Stimulated activated naive B cell treated with anti-CD40 and anti-IgM and Interleukin-4, amounts not matched to agents 10 μg/mL and 1 μg/mL and 100 μg/mL, for 72 hours (primary cell): ENCODE data around the gene NUAK1.
A peak's percentile ranks its signal among the peaks of the same experiment; 100 is the strongest.
"Not testable (repeated sequence)": the region's sequence is repeated elsewhere in the genome, so short reads cannot be mapped to it uniquely, and the experiment has no call there.

Source experiments
- ATAC-seq, 2 donors: fragments of 150-1000 bp; cut with Tn5 transposase; replicated peaks; 2 replicates each; pipeline ENCODE4 v1.10.0; 2021; ENCODE audit warnings: moderate library complexity in 1 of 2
- DNase-seq: peaks from one replicate; pipeline ENCODE4 v3.0.0; 2021
- H3K27ac Mint-ChIP-seq: one replicate; pipeline ENCODE4 v1.8.0; 2022; ENCODE audit warnings: mild to moderate bottlenecking, mixed read lengths
- H3K27me3 Mint-ChIP-seq, 2 donors: one replicate each; pipeline ENCODE4 v1.8.0; 2022; ENCODE audit warnings: mixed read lengths in 2 of 2
- H3K36me3 Mint-ChIP-seq, 2 donors: one replicate each; pipeline ENCODE4 v1.8.0; 2022; ENCODE audit warnings: mixed read lengths in 2 of 2, mild to moderate bottlenecking in 1 of 2
- H3K4me1 Mint-ChIP-seq, 2 donors: one replicate each; pipeline ENCODE4 v1.8.0; 2022; ENCODE audit warnings: mixed read lengths in 2 of 2, mild to moderate bottlenecking in 1 of 2
- H3K4me3 Mint-ChIP-seq, 2 donors: one replicate each; pipeline ENCODE4 v1.8.0; 2022; ENCODE audit warnings: mild to moderate bottlenecking in 2 of 2, mixed read lengths in 2 of 2, moderate library complexity in 1 of 2
- H3K9me3 Mint-ChIP-seq, 2 donors: one replicate each; pipeline ENCODE4 v1.8.0; 2022; ENCODE audit warnings: mixed read lengths in 2 of 2, mild to moderate bottlenecking in 1 of 2

NUAK1 gene

GRCh38 chr12:106161491-106161890, 22.7 kb upstream of the NUAK1 start:
- DNase-seq: no peak
- H3K27ac Mint-ChIP-seq: no peak overlapping the region
- ATAC-seq: no peak
- H3K36me3 Mint-ChIP-seq: no peaks in the 10 kb centered on the region
- peaks cover 28 to 51% of the 10 kb centered on the region in 2 donors for H3K27me3 Mint-ChIP-seq
- H3K4me1 Mint-ChIP-seq: no peaks in the 10 kb centered on the region
- peaks cover 0 to 2% of the 10 kb centered on the region in 2 donors for H3K9me3 Mint-ChIP-seq
- no peak overlapping the region for H3K4me3 Mint-ChIP-seq

- no peak overlapping the region for H3K27ac Mint-ChIP-seq
- ATAC-seq (no peak), DNase-seq (no peak)
- no peaks in the 10 kb centered on the region for H3K4me1 Mint-ChIP-seq
- H3K9me3 Mint-ChIP-seq: peaks cover 0 to 2% of the 10 kb centered on the region in 2 donors
- H3K4me3 Mint-ChIP-seq: no peak overlapping the region
- peaks cover 26 to 45% of the 10 kb centered on the region in 2 donors for H3K27me3 Mint-ChIP-seq
- H3K36me3 Mint-ChIP-seq: no peaks in the 10 kb centered on the region
These were observed 22.2 kb upstream of the NUAK1 start for GRCh38 chr12:106160915-106161314.

GRCh38 chr12:106157802-106158201, 19.0 kb upstream of the NUAK1 start:
- no peaks in the 10 kb centered on the region for H3K4me1 Mint-ChIP-seq
- DNase-seq (no peak), ATAC-seq (no peak)
- peaks cover 13 to 28% of the 10 kb centered on the region in 2 donors for H3K27me3 Mint-ChIP-seq
- H3K27ac Mint-ChIP-seq: no peak overlapping the region
- H3K9me3 Mint-ChIP-seq: peaks cover 0 to 2% of the 10 kb centered on the region in 2 donors
- H3K36me3 Mint-ChIP-seq: no peaks in the 10 kb centered on the region
- no peak overlapping the region for H3K4me3 Mint-ChIP-seq

- Mint-ChIP-seq H3K9me3 (no peaks in the 10 kb centered on the region), H3K4me3 (no peak overlapping the region), H3K36me3 (no peaks in the 10 kb centered on the region), H3K4me1 (no peaks in the 10 kb centered on the region), H3K27ac (no peak overlapping the region), H3K27me3 (peaks cover 13 to 16% of the 10 kb centered on the region in 2 donors)
- DNase-seq (no peak), ATAC-seq (no peak)
These were observed 16.1 kb upstream of the NUAK1 start for GRCh38 chr12:106154751-106155273.

GRCh38 chr12:106152334-106152733, 13.6 kb upstream of the NUAK1 start:
- H3K27me3 Mint-ChIP-seq: peaks cover 9 to 10% of the 10 kb centered on the region in 2 donors
- H3K4me3 Mint-ChIP-seq: no peak overlapping the region
- H3K4me1 Mint-ChIP-seq: no peaks in the 10 kb centered on the region
- H3K36me3 Mint-ChIP-seq: no peaks in the 10 kb centered on the region
- no peaks in the 10 kb centered on the region for H3K9me3 Mint-ChIP-seq
- no peak for DNase-seq
- no peak overlapping the region for H3K27ac Mint-ChIP-seq
- no peak for ATAC-seq

GRCh38 chr12:106150555-106150954, 11.8 kb upstream of the NUAK1 start:
- no peak for DNase-seq
- no peak overlapping the region for H3K4me3 Mint-ChIP-seq
- H3K27ac Mint-ChIP-seq: no peak overlapping the region

GRCh38 chr12:106149096-106149784, 10.5 kb upstream of the NUAK1 start:
- H3K9me3 Mint-ChIP-seq: no peaks in the 10 kb centered on the region
- no peaks in the 10 kb centered on the region for H3K4me1 Mint-ChIP-seq
- no peak overlapping the region for H3K27ac Mint-ChIP-seq
- peaks cover 11 to 24% of the 10 kb centered on the region in 2 donors for H3K27me3 Mint-ChIP-seq
- no peak overlapping the region for H3K4me3 Mint-ChIP-seq
- DNase-seq (no peak), ATAC-seq (peak; percentile 38 to 44)
- no peaks in the 10 kb centered on the region for H3K36me3 Mint-ChIP-seq

More at GRCh38 chr12:106150555-106150954, 11.8 kb upstream of the NUAK1 start:
- Mint-ChIP-seq H3K4me1 (no peaks in the 10 kb centered on the region), H3K36me3 (no peaks in the 10 kb centered on the region), H3K27me3 (peaks cover 5 to 17% of the 10 kb centered on the region in 2 donors), H3K9me3 (no peaks in the 10 kb centered on the region)
- ATAC-seq: no peak

GRCh38 chr12:106147956-106148355, 9.2 kb upstream of the NUAK1 start:
- DNase-seq (no peak), ATAC-seq (no peak)
- H3K27ac Mint-ChIP-seq: no peak overlapping the region
- no peaks in the 10 kb centered on the region for H3K36me3 Mint-ChIP-seq
- no peaks in the 10 kb centered on the region for H3K4me1 Mint-ChIP-seq
- H3K9me3 Mint-ChIP-seq: no peaks in the 10 kb centered on the region
- peaks cover 12 to 25% of the 10 kb centered on the region in 2 donors for H3K27me3 Mint-ChIP-seq
- no peak overlapping the region for H3K4me3 Mint-ChIP-seq

GRCh38 chr12:106146987-106147386, 8.2 kb upstream of the NUAK1 start:
- Mint-ChIP-seq H3K27ac (no peak overlapping the region), H3K4me1 (no peaks in the 10 kb centered on the region), H3K36me3 (no peaks in the 10 kb centered on the region), H3K4me3 (no peak overlapping the region), H3K27me3 (peaks cover 19 to 35% of the 10 kb centered on the region in 2 donors), H3K9me3 (no peaks in the 10 kb centered on the region)
- ATAC-seq (no peak), DNase-seq (no peak)

GRCh38 chr12:106145539-106146447, 7.0 kb upstream of the NUAK1 start:
- no peak for DNase-seq
- peaks cover 31 to 42% of the 10 kb centered on the region in 2 donors for H3K27me3 Mint-ChIP-seq
- ATAC-seq: no peak

GRCh38 chr12:106144847-106145246, 6.1 kb upstream of the NUAK1 start:
- Mint-ChIP-seq H3K27me3 (peaks cover 41 to 51% of the 10 kb centered on the region in 2 donors), H3K36me3 (no peaks in the 10 kb centered on the region), H3K27ac (no peak overlapping the region), H3K4me3 (no peak overlapping the region), H3K4me1 (no peaks in the 10 kb centered on the region), H3K9me3 (no peaks in the 10 kb centered on the region)
- DNase-seq (no peak), ATAC-seq (no peak)

More at GRCh38 chr12:106145539-106146447, 7.0 kb upstream of the NUAK1 start:
- H3K9me3 Mint-ChIP-seq: no peaks in the 10 kb centered on the region
- no peak overlapping the region for H3K4me3 Mint-ChIP-seq
- H3K36me3 Mint-ChIP-seq: no peaks in the 10 kb centered on the region
- H3K4me1 Mint-ChIP-seq: no peaks in the 10 kb centered on the region
- no peak overlapping the region for H3K27ac Mint-ChIP-seq

GRCh38 chr12:106142591-106143261, 4.0 kb upstream of the NUAK1 start:
- H3K27ac Mint-ChIP-seq: no peak overlapping the region
- DNase-seq (no peak), ATAC-seq (no peak)
- H3K4me1 Mint-ChIP-seq: peaks cover 4 to 7% of the 10 kb centered on the region in 2 donors
- no peaks in the 10 kb centered on the region for H3K36me3 Mint-ChIP-seq
- peaks cover 46 to 63% of the 10 kb centered on the region in 2 donors for H3K27me3 Mint-ChIP-seq
- no peak overlapping the region for H3K4me3 Mint-ChIP-seq
- no peaks in the 10 kb centered on the region for H3K9me3 Mint-ChIP-seq

- peaks cover 53 to 71% of the 10 kb centered on the region in 2 donors for H3K27me3 Mint-ChIP-seq
- DNase-seq, H3K27ac Mint-ChIP-seq, H3K36me3 Mint-ChIP-seq, ATAC-seq, H3K4me1 Mint-ChIP-seq, H3K9me3 Mint-ChIP-seq, H3K4me3 Mint-ChIP-seq: not testable (repeated sequence)
These were observed 3.2 kb upstream of the NUAK1 start for GRCh38 chr12:106141920-106142319.

GRCh38 chr12:106141452-106141851, 2.7 kb upstream of the NUAK1 start:
- Mint-ChIP-seq H3K27me3 (peaks cover 56 to 76% of the 10 kb centered on the region in 2 donors), H3K36me3 (no peaks in the 10 kb centered on the region), H3K4me1 (peaks cover 8 to 11% of the 10 kb centered on the region in 2 donors), H3K27ac (no peak overlapping the region), H3K9me3 (no peaks in the 10 kb centered on the region), H3K4me3 (no peak overlapping the region)
- DNase-seq (no peak), ATAC-seq (no peak)
